Subcutaneous abdominal adipose tissue (tissue), 5 donors: ENCODE data around the gene HAND2.

ENCODE experiments used
- H3K27ac ChIP-seq: one replicate; pipeline ENCODE4 v1.7.0; 2013; ENCODE audit warnings: low read depth, mild to moderate bottlenecking, inconsistent platforms, low read length, moderate library complexity
- H3K27me3 ChIP-seq, 5 donors: one replicate each; pipeline ENCODE4 v1.7.0; 2013; ENCODE audit warnings: low read length in 5 of 5, inconsistent platforms in 1 of 5; ENCODE audit not compliant: control insufficient read depth in 5 of 5, insufficient read depth in 4 of 5
- H3K36me3 ChIP-seq, 5 donors: one replicate each; pipeline ENCODE4 v1.7.0; 2013; ENCODE audit warnings: low read length in 5 of 5; ENCODE audit not compliant: control insufficient read depth in 5 of 5, insufficient read depth in 5 of 5
- H3K4me1 ChIP-seq, 5 donors: one replicate each; pipeline ENCODE4 v1.7.0; 2013; ENCODE audit warnings: low read length in 5 of 5, mild to moderate bottlenecking in 3 of 5, moderate library complexity in 1 of 5; ENCODE audit not compliant: control insufficient read depth in 5 of 5, insufficient read depth in 5 of 5
- H3K4me3 ChIP-seq, 5 donors: one replicate each; pipeline ENCODE4 v1.7.0; 2013; ENCODE audit warnings: low read length in 5 of 5, low read depth in 1 of 5
- H3K9ac ChIP-seq, 5 donors: one replicate each; pipeline ENCODE4 v1.7.0; 2013; ENCODE audit warnings: low read length in 5 of 5, mild to moderate bottlenecking in 4 of 5, moderate library complexity in 3 of 5
- H3K9me3 ChIP-seq, 5 donors: one replicate each; pipeline ENCODE4 v1.7.0; 2013; ENCODE audit warnings: low read length in 5 of 5; ENCODE audit not compliant: control insufficient read depth in 5 of 5
- donor health status: healthy.
- donor health status: healthy.
- donor health status: healthy.
- donor health status: healthy.
- donor health status: healthy.

HAND2 gene

GRCh38 chr4:173538148-173538908, 8.3 kb upstream of the HAND2 start:
- peaks cover 0 to 17% (median 16%) of the 10 kb centered on the region in 5 donors for H3K4me1 ChIP-seq
- H3K36me3 ChIP-seq: no peaks in the 10 kb centered on the region
- H3K27me3 ChIP-seq: peaks cover 7 to 54% (median 35%) of the 10 kb centered on the region in 5 donors
- no peaks in the 10 kb centered on the region for H3K9me3 ChIP-seq
- H3K4me3 ChIP-seq: peak overlapping the region; percentile 61 to 85 (median 70)
- no peak overlapping the region for H3K27ac ChIP-seq
- H3K9ac ChIP-seq: peak overlapping the region; percentile 28 to 68 (median 30)

- H3K9ac ChIP-seq: peak overlapping the region in 1 of 5 donors; percentile 30
- H3K27me3 ChIP-seq: peaks cover 10 to 60% (median 40%) of the 10 kb centered on the region in 5 donors
Observed at GRCh38 chr4:173537613-173538147, 7.7 kb upstream of the HAND2 start.

GRCh38 chr4:173536808-173537429, 6.9 kb upstream of the HAND2 start:
- no peaks in the 10 kb centered on the region for H3K9me3 ChIP-seq
- no peaks in the 10 kb centered on the region for H3K36me3 ChIP-seq
- H3K4me3 ChIP-seq: no peak overlapping the region
- no peak overlapping the region for H3K9ac ChIP-seq
- H3K27ac ChIP-seq: no peak overlapping the region
- H3K27me3 ChIP-seq: peaks cover 13 to 62% (median 42%) of the 10 kb centered on the region in 5 donors
- H3K4me1 ChIP-seq: peaks cover 0 to 17% (median 16%) of the 10 kb centered on the region in 5 donors

More at GRCh38 chr4:173537613-173538147, 7.7 kb upstream of the HAND2 start:
- no peaks in the 10 kb centered on the region for H3K9me3 ChIP-seq
- peaks cover 0 to 17% (median 16%) of the 10 kb centered on the region in 5 donors for H3K4me1 ChIP-seq
- H3K36me3 ChIP-seq: no peaks in the 10 kb centered on the region
- H3K4me3 ChIP-seq: peak overlapping the region in 4 of 5 donors; percentile 61 to 81 (median 69)
- H3K27ac ChIP-seq: no peak overlapping the region

GRCh38 chr4:173535957-173536356, 5.9 kb upstream of the HAND2 start:
- peaks cover 0 to 20% (median 17%) of the 10 kb centered on the region in 5 donors for H3K4me1 ChIP-seq
- H3K36me3 ChIP-seq: no peaks in the 10 kb centered on the region
- no peak overlapping the region for H3K4me3 ChIP-seq
- no peaks in the 10 kb centered on the region for H3K9me3 ChIP-seq
- peaks cover 16 to 71% (median 50%) of the 10 kb centered on the region in 5 donors for H3K27me3 ChIP-seq
- H3K27ac ChIP-seq: no peak overlapping the region
- H3K9ac ChIP-seq: no peak overlapping the region

- Histone ChIP-seq H3K4me3 (no peak overlapping the region), H3K36me3 (no peaks in the 10 kb centered on the region), H3K4me1 (peaks cover 0 to 26% (median 23%) of the 10 kb centered on the region in 5 donors), H3K9ac (no peak overlapping the region), H3K27me3 (peaks cover 17 to 72% (median 55%) of the 10 kb centered on the region in 5 donors), H3K27ac (no peak overlapping the region), H3K9me3 (no peaks in the 10 kb centered on the region)
Observed at GRCh38 chr4:173535165-173535902, 5.3 kb upstream of the HAND2 start.

- Histone ChIP-seq H3K9ac (no peak overlapping the region), H3K4me1 (peaks cover 0 to 34% (median 31%) of the 10 kb centered on the region in 5 donors), H3K4me3 (no peak overlapping the region), H3K9me3 (no peaks in the 10 kb centered on the region), H3K27me3 (peaks cover 17 to 68% (median 54%) of the 10 kb centered on the region in 5 donors), H3K36me3 (no peaks in the 10 kb centered on the region), H3K27ac (no peak overlapping the region)
Observed at GRCh38 chr4:173534434-173534833, 4.4 kb upstream of the HAND2 start.

GRCh38 chr4:173532725-173533511, 2.9 kb upstream of the HAND2 start:
- Histone ChIP-seq H3K36me3 (no peaks in the 10 kb centered on the region), H3K4me3 (no peak overlapping the region), H3K9ac (no peak overlapping the region), H3K9me3 (no peaks in the 10 kb centered on the region), H3K4me1 (peaks cover 0 to 28% (median 24%) of the 10 kb centered on the region in 5 donors), H3K27me3 (peaks cover 17 to 63% (median 51%) of the 10 kb centered on the region in 5 donors), H3K27ac (no peak overlapping the region)

GRCh38 chr4:173531086-173531965, 1.3 kb upstream of the HAND2 start:
- H3K27me3 ChIP-seq: peaks cover 18 to 63% (median 41%) of the 10 kb centered on the region in 5 donors
- peaks cover 0 to 31% (median 20%) of the 10 kb centered on the region in 5 donors for H3K4me1 ChIP-seq
- no peak overlapping the region for H3K9ac ChIP-seq
- H3K36me3 ChIP-seq: no peaks in the 10 kb centered on the region
- H3K9me3 ChIP-seq: no peaks in the 10 kb centered on the region
- H3K4me3 ChIP-seq: no peak overlapping the region
- H3K27ac ChIP-seq: no peak overlapping the region
